Glomerular endothelial cell (primary cell): ENCODE data around the gene WAC. TPM values are rescaled to one million over a fixed set of nuclear protein-coding genes. Genes with fewer than 3 reads are reported as not detected.
"Not testable (repeated sequence)": the region's sequence is repeated elsewhere in the genome, so short reads cannot be mapped to it uniquely, and the experiment has no call there.

Experiments
- DNase-seq: peaks from one replicate; pipeline ENCODE4 v3.0.0-alpha.2; 2011; ENCODE audit warnings: low read depth, low spot score; ENCODE audit errors: extremely low read depth
- total RNA-seq: library from RNA; depleted of rRNA; stranded (reverse); fragments of >200 nt; gene quantifications from 2 replicates; pipeline ENCODE4 v1.2.3, GENCODE V29; 2015

WAC gene
- total RNA-seq, 1 donor from 2014 or later, result 86.3 TPM

DNA sequence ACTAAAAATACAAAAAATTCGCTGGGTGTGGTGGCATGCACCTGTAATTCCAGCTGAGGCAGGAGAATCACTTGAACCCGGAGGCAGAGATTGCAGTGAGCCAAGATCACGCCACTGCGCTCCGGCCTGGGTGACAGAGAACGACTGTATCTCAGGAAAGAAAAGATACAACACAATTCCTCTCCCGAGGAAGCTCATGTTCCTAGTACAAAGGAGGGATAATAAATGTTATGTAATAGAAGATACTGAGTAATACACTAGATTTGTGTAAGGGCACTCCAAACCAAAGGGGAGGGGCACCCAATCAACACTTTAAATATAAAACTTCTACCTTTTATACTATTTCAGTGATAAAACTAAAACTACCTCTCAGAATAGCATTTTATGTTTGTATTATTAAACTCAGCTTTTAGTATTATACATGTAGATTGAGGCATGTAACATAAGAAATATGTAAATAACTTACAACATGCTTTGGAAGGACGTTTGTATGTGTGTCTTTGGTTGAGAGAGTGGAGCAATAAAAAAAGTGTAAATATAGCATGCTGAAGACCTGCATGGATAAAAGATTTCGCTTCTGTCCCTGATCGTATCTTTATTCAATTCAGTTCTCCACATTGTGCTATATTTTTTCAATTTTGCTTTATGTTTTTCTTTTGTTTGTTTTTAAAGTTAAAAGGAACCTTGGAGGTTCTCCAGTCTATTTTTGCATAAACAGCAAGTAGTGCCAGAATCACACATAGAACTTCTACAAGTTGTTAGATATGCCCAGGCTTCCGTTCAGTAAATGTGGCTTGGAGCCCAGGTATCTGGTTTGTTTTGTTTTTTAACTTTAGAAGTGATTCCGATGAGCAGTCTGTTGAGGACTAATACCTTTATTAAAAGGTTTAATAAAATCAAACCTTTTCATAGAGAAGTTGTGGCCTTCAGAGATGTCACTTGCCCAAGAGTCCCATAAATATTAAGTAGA, 71.9 kb downstream of the WAC start:
- DNase-seq, result no peak

DNA sequence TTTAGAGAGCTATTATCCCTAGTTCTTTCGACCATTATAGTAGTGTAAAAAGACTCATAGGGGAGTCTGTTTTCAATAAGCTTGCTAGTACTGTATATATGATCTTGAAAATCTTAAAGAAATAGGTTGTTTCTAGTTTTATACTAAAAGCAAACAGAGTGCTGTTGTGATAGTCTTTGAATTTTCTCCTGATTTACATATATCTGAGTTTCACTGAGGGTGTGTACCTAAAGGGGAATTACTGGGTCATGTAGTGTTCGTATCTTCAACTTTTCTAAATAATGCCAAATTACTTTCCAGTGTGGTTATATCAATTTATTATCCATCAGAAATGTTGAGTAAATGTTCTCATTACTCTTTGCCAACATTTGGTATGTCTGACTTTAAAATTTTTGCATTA, 73.7 kb downstream of the WAC start:
- DNase-seq, result no peak

GRCh38 chr10:28609636-28610035, 76.7 kb downstream of the WAC start:
- DNase-seq, result not testable (repeated sequence)

DNA sequence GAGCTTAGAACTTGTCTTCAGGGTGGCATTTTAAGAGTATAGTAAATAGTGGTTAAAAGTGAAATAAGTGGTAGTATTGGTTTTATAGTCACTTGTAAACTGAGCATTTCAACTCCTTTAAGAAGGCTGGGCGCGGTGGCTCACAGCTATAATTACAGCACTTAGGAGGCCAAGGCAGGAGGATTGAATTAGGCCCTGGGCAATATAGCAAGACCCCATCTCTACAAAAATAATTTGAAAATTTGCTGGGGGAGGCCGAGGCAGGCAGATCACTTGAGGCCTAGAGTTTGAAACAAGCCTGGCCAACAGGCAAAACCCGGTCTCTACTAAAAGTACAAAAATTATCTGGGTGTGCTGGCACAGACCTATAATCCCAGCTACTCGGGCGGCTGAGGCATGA, 80.0 kb downstream of the WAC start:
- no peak for DNase-seq

GRCh38 chr10:28616514-28616913, 83.6 kb downstream of the WAC start:
- DNase-seq, result no peak

DNA sequence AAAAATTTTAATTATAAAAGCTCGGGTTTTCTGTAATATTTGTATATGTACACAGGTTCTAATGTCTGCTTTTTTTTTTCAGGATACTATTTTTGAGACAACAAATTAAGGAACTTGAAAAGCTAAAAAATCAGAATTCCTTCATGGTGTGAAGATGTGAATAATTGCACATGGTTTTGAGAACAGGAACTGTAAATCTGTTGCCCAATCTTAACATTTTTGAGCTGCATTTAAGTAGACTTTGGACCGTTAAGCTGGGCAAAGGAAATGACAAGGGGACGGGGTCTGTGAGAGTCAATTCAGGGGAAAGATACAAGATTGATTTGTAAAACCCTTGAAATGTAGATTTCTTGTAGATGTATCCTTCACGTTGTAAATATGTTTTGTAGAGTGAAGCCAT, 86.5 kb downstream of the WAC start:
- DNase-seq, result no peak

GRCh38 chr10:28620251-28620650, 87.3 kb downstream of the WAC start:
- DNase-seq, result no peak

GRCh38 chr10:28623483-28623882, 90.6 kb downstream of the WAC start:
- DNase-seq, result no peak

- DNase-seq, result no peak
Observed at GRCh38 chr10:28624351-28624750, 91.4 kb downstream of the WAC start.

DNA sequence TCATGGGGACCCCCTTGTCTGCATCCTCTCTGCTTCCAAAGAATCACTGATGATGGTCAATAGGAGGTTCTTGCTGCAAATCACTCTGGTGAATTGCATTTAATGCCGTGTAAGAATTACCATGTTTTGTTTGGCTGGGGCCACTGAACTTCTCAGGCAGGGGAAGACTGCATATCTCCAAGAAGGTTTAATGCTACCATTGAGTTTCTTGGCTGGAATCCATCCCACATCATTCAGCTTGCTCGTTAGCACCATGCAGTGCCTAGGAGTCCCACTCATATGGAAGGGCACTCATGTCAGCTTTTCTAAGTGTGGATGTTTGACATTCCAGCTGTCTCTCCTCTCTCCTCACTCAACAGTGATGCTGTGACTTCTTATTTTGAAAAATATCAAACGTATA, 94.2 kb downstream of the WAC start:
- no peak for DNase-seq

- peak; percentile 36 for DNase-seq
Observed at GRCh38 chr10:28628184-28628893, 95.4 kb downstream of the WAC start.

- DNase-seq, result no peak
Observed at GRCh38 chr10:28631896-28632583, 99.1 kb downstream of the WAC start.

GRCh38 chr10:28632584-28632945, 99.6 kb downstream of the WAC start:
- DNase-seq, result no peak

DNA sequence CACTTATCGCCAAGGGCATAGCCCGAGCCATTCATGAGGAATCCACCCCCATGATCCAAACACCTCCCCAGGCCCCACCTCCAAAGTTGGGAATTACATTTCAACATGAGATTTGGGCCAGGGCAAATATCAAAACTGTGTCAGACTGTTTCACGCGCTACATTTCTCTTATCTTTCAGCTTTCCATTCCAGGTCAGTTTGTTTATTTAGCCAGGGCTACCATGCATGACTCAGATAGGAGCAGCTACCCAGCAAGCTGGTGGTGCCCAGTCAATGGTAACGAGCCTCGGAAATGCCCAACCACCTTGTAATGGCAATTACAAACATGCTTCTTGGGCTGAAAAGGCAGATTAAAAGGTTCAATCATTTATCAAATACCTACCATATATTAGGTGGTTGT, 100.8 kb downstream of the WAC start:
- DNase-seq, result no peak

DNA sequence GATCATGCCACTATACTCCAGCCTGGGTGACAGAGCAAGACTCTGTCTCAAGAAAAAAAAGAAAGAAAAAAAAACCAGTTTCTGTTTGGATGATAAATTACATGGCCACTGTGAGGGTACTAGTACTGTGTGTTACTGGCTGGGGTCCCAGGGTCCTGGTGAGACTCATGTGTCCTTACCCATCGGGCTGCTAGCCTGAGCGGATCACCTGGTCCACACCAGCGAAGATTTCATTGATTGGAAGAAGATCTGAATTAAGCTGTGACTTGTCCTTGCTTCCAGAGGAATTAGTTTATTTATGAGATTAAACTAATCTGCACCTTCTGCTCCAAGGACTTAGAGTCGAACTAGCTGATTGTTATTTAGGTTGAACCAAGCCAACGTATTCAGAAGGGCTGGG, 104.4 kb downstream of the WAC start:
- DNase-seq, result no peak

DNA sequence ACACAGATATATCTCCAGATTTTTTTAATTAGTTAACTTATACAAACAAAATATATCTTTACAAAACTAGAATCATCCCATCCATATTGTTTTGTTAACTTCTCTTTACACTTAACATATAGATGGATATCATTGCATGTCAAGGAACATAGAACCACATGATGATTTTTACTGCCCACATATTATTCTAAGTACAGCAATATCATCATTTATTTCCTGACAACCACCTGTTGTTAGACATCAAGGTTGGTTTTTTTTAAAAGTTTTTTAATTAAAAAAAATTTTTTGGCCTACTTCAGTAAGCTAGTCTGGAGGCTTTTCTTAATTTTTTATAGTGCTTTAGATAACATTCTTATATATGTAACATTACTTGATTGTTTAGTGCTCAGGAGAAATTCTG, 105.5 kb downstream of the WAC start:
- no peak for DNase-seq

- DNase-seq, result no peak
Observed at GRCh38 chr10:28640551-28640950, 107.6 kb downstream of the WAC start.

DNA sequence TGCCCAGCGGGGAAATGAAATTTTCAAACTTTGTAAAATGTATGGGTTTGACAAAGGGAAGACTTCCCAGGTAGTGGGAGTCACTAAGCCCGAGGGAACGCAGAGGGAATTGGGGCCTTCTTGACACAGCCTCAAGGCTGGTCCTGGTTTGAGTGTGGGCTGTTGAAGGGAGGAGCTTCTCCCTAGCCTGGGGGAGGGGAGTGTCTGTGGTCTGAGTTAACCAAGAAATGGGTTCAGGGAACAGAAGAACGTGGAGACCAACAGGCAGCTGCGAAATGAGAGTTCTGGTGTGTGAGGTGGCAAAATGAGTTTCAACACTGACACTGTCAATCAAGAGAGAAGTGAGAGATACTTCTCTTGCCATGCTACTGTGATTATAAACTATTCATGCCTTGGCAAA, 111.7 kb downstream of the WAC start:
- DNase-seq, result no peak

DNA sequence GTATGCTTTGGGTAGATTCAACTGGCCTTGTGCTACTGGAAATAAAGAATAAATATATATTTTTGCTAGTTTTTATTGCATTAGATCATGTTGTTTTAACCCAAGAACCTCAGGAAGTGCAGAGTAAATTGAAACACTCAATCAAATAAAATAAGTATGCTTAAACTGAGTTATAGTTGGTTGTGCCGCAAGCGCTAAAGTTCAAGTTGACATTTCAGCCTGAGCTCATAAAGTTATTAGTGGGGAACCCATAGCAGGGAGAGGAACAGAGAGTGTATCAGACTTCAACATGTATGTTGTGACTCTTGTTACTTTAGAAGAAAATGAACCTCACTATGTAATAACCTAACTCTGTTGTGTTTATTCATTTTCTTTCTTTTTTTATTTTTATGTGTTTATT, 119.2 kb downstream of the WAC start:
- DNase-seq, result no peak

DNA sequence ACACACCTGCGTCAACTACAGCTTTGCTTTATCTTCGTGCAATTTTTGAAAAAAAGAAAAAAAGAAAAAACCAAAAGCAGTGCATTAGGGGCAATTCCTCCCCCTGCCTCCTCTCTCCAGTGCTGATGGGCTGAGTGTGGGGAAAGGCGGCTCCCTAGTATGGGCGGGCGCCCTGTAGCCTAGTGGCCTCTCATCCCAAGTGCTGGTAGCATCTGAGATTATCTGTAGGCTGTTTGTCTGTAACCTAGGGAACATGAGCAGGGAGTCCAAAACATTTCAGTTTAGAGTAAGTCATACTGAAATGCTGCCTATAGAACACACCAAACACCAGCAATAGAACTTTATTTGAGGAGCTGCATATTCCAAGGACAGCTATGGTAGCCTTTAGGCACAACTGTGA, 119.8 kb downstream of the WAC start:
- no peak for DNase-seq

DNA sequence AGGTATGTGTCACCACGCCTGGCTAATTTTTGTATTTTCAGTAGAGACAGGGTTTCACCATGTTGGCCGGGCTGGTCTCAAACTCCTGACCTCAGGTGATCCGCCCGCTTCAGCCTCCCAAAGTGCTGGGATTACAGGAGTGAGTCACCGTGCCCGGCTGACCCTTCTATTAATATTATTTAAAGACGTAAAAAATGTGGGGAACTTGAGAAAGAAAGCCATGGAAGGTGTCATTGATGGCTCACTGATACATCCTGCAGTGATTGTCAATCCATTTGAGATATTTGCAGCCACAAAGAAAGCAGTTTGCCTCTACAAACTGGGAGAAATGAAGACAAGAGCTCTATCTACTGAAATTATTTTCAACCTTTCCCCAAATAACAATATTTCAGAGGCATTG, 125.9 kb downstream of the WAC start:
- not testable (repeated sequence) for DNase-seq

- DNase-seq, result no peak
Observed at GRCh38 chr10:28661035-28661434, 128.1 kb downstream of the WAC start.
